H7 (cell line): ENCODE results near the gene ARMC12. TPM values are rescaled to one million over a fixed set of nuclear protein-coding genes. Genes with fewer than 3 reads are reported as not detected.

Source experiments
- DNase-seq: peaks from one replicate; pipeline ENCODE4 v3.0.0; 2012
- H3K27me3 ChIP-seq: 2 replicates; pipeline ENCODE4 v1.6.0; 2011; ENCODE audit warnings: mild to moderate bottlenecking, low read length; ENCODE audit not compliant: control insufficient read depth, insufficient read depth
- H3K36me3 ChIP-seq: replicated peaks from 2 replicates; pipeline ENCODE4 v1.5.1; 2011; ENCODE audit warnings: low read length; ENCODE audit not compliant: control insufficient read depth, insufficient read depth
- H3K4me3 ChIP-seq: 2 replicates; pipeline ENCODE4 v1.5.1; 2011; ENCODE audit warnings: low read depth, mild to moderate bottlenecking, control low read depth, low read length, moderate library complexity; ENCODE audit not compliant: insufficient read depth
- total RNA-seq: library from RNA; depleted of rRNA; stranded (reverse); fragments of >200 nt; shearing (Covaris generic); gene quantifications from 2 replicates; pipeline ENCODE4 v1.2.3, GENCODE V29; 2014

Gene ARMC12
- total RNA-seq, 1 experiment from 2014 or later: 0.94 TPM

- Histone ChIP-seq H3K27me3 (no peaks in the 10 kb centered on the region), H3K4me3 (no peak overlapping the region), H3K36me3 (no peaks in the 10 kb centered on the region)
- DNase-seq: no peak
These were observed 26.5 kb upstream of the ARMC12 start for GRCh38 chr6:35710241-35710847.

GRCh38 chr6:35711731-35712130 lies 25.1 kb upstream of the ARMC12 start:
- Histone ChIP-seq H3K4me3 (no peak overlapping the region), H3K36me3 (no peaks in the 10 kb centered on the region), H3K27me3 (no peaks in the 10 kb centered on the region)
- no peak for DNase-seq

GRCh38 chr6:35713006-35713767 lies 23.6 kb upstream of the ARMC12 start:
- no peak overlapping the region for H3K4me3 ChIP-seq
- no peaks in the 10 kb centered on the region for H3K27me3 ChIP-seq
- H3K36me3 ChIP-seq: no peaks in the 10 kb centered on the region
- DNase-seq: peak; percentile 35

- H3K4me3 ChIP-seq: no peak overlapping the region
These were observed 20.0 kb upstream of the ARMC12 start for GRCh38 chr6:35716798-35717197.

GRCh38 chr6:35717449-35718374 lies 19.1 kb upstream of the ARMC12 start:
- H3K27me3 ChIP-seq: no peaks in the 10 kb centered on the region
- H3K4me3 ChIP-seq: no peak overlapping the region
- DNase-seq: peak; percentile 61
- no peaks in the 10 kb centered on the region for H3K36me3 ChIP-seq

More at GRCh38 chr6:35716798-35717197, 20.0 kb upstream of the ARMC12 start:
- Histone ChIP-seq H3K36me3 (no peaks in the 10 kb centered on the region), H3K27me3 (no peaks in the 10 kb centered on the region)
- DNase-seq: peak; percentile 45

GRCh38 chr6:35718375-35718736 lies 18.5 kb upstream of the ARMC12 start:
- H3K36me3 ChIP-seq: no peaks in the 10 kb centered on the region
- DNase-seq: peak; percentile 75
- H3K4me3 ChIP-seq: no peak overlapping the region
- no peaks in the 10 kb centered on the region for H3K27me3 ChIP-seq

GRCh38 chr6:35718911-35719381 lies 17.9 kb upstream of the ARMC12 start:
- peak; percentile 69 for DNase-seq
- H3K27me3 ChIP-seq: no peaks in the 10 kb centered on the region
- no peaks in the 10 kb centered on the region for H3K36me3 ChIP-seq
- no peak overlapping the region for H3K4me3 ChIP-seq

- Histone ChIP-seq H3K36me3 (no peaks in the 10 kb centered on the region), H3K27me3 (no peaks in the 10 kb centered on the region), H3K4me3 (no peak overlapping the region)
- DNase-seq: no peak
These were observed 17.4 kb upstream of the ARMC12 start for GRCh38 chr6:35719404-35719829.

- Histone ChIP-seq H3K27me3 (no peaks in the 10 kb centered on the region), H3K36me3 (no peaks in the 10 kb centered on the region), H3K4me3 (no peak overlapping the region)
- DNase-seq: peak; percentile 72
These were observed 16.8 kb upstream of the ARMC12 start for GRCh38 chr6:35719830-35720733.

GRCh38 chr6:35722121-35722761 lies 14.6 kb upstream of the ARMC12 start:
- no peak overlapping the region for H3K4me3 ChIP-seq
- no peaks in the 10 kb centered on the region; the same call in 1 of the 2 replicates for H3K27me3 ChIP-seq
- DNase-seq: peak; percentile 22
- no peaks in the 10 kb centered on the region for H3K36me3 ChIP-seq

GRCh38 chr6:35723587-35723986 lies 13.2 kb upstream of the ARMC12 start:
- Histone ChIP-seq H3K36me3 (no peaks in the 10 kb centered on the region), H3K4me3 (no peak overlapping the region), H3K27me3 (no peaks in the 10 kb centered on the region; the same call in 1 of the 2 replicates)
- no peak for DNase-seq

- DNase-seq: no peak
- Histone ChIP-seq H3K4me3 (no peak overlapping the region), H3K27me3 (no peaks in the 10 kb centered on the region; the same call in 1 of the 2 replicates), H3K36me3 (no peaks in the 10 kb centered on the region)
These were observed 12.8 kb upstream of the ARMC12 start for GRCh38 chr6:35724059-35724458.

- no peak overlapping the region for H3K4me3 ChIP-seq
- DNase-seq: no peak
- H3K36me3 ChIP-seq: no peaks in the 10 kb centered on the region
- no peaks in the 10 kb centered on the region; the same call in 1 of the 2 replicates for H3K27me3 ChIP-seq
These were observed 12.4 kb upstream of the ARMC12 start for GRCh38 chr6:35724471-35724870.
